Activated T-cell treated with anti-CD3 and anti-CD28 coated beads, Interleukin-2, amount 50 U/mL, for 72 hours (primary cell): ENCODE results near the gene L3MBTL4. TPM values are rescaled to one million over a fixed set of nuclear protein-coding genes. Genes with fewer than 3 reads are reported as not detected.
"Not testable (repeated sequence)": the region's sequence is repeated elsewhere in the genome, so short reads cannot be mapped to it uniquely, and the experiment has no call there.

Experiments
- ATAC-seq, 2 donors: fragments of 150-1000 bp; cut with Tn5 transposase; replicated peaks in 1 of 2; 2 replicates each; pipeline ENCODE4 v1.10.0; 2021; ENCODE audit warnings: moderate library complexity in 2 of 2, mild to moderate bottlenecking in 1 of 2
- DNase-seq, 2 donors: peaks; one replicate each; pipeline ENCODE4 v3.0.0; 2021 to 2022; ENCODE audit warnings: mixed read lengths in 1 of 2
- H3K27ac Mint-ChIP-seq: one replicate; pipeline ENCODE4 v1.8.0; 2022; ENCODE audit warnings: mild to moderate bottlenecking, moderate library complexity, mixed read lengths
- H3K27me3 Mint-ChIP-seq: one replicate; pipeline ENCODE4 v1.8.0; 2022; ENCODE audit warnings: low read depth, mixed read lengths
- H3K36me3 Mint-ChIP-seq, 2 donors: one replicate each; pipeline ENCODE4 v1.8.0; 2022; ENCODE audit warnings: mixed read lengths in 2 of 2, mild to moderate bottlenecking in 1 of 2; ENCODE audit not compliant: insufficient read depth in 2 of 2
- H3K4me1 Mint-ChIP-seq: one replicate; pipeline ENCODE4 v1.8.0; 2022; ENCODE audit warnings: low read depth, mixed read lengths
- H3K4me3 Mint-ChIP-seq, 2 donors: one replicate each; pipeline ENCODE4 v1.8.0; 2022; ENCODE audit warnings: mild to moderate bottlenecking in 2 of 2, mixed read lengths in 2 of 2, moderate library complexity in 2 of 2
- H3K9me3 Mint-ChIP-seq, 2 donors: one replicate each; pipeline ENCODE4 v1.8.0; 2022; ENCODE audit warnings: mixed read lengths in 2 of 2
- total RNA-seq, 2 donors: library from RNA; stranded (reverse); gene quantifications; one replicate each; pipeline ENCODE4 v1.2.3, GENCODE V29; 2022

L3MBTL4 gene
- total RNA-seq, 2 donors from 2014 or later, result 0.07 to 0.12 TPM

- DNase-seq (no peak), ATAC-seq (no peak)
- Mint-ChIP-seq H3K4me3 (no peak overlapping the region), H3K36me3 (no peaks in the 10 kb centered on the region), H3K27me3 (peaks cover 12% of the 10 kb centered on the region), H3K9me3 (peaks cover 5 to 6% of the 10 kb centered on the region in 2 donors), H3K4me1 (peaks cover 9% of the 10 kb centered on the region), H3K27ac (no peak overlapping the region)
Observed at GRCh38 chr18:6266212-6266611, 148.5 kb downstream of the L3MBTL4 start.

DNA sequence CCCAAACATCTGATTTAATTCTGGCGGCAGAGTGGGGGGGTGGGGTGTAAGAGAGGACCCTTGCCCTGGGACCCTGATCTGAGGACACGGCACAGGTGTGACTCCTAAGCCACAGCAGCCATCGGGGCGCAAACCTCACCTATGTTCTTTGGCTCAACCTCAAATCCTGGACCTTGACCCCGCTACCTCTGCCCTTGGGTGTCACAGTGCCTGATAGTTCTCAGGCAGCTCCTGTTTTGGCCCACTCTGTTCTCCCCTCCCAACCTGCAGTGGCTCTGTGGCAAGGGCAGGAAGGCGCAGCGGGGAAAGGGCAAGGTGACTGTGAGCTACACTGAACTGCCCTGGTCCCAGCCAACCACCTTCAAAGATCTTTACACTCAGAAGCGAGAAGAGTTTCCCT is 152.8 kb downstream of the L3MBTL4 start:
- Mint-ChIP-seq H3K4me1 (no peaks in the 10 kb centered on the region), H3K4me3 (no peak overlapping the region), H3K9me3 (peaks cover 16 to 19% of the 10 kb centered on the region in 2 donors), H3K27ac (no peak overlapping the region), H3K36me3 (peaks cover 0 to 2% of the 10 kb centered on the region in 2 donors), H3K27me3 (no peaks in the 10 kb centered on the region)
- no peak for ATAC-seq
- DNase-seq, result no peak

DNA sequence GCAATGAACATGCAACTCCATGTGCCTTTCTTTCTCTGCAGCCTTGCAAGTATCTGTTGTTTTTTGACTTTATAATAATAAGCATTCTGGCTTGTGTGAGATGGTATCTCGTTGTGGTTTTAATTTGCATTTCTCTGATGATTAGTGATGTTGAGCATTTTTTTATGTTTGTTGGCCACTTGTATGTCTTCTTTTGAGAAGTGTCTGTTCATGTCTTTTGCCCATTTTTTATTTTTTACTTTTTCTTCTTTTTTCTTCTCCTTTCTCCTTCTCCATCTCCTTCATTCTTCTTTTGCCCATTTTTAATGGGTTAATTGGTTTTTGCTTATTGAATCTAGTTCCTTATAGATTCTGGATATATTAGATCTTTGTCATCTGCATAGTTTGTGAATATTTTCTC is 155.4 kb downstream of the L3MBTL4 start:
- not testable (repeated sequence) for H3K4me1 Mint-ChIP-seq, DNase-seq, ATAC-seq, H3K27ac Mint-ChIP-seq, H3K4me3 Mint-ChIP-seq, H3K27me3 Mint-ChIP-seq, H3K36me3 Mint-ChIP-seq
- H3K9me3 Mint-ChIP-seq, result peaks cover 19 to 20% of the 10 kb centered on the region in 2 donors

DNA sequence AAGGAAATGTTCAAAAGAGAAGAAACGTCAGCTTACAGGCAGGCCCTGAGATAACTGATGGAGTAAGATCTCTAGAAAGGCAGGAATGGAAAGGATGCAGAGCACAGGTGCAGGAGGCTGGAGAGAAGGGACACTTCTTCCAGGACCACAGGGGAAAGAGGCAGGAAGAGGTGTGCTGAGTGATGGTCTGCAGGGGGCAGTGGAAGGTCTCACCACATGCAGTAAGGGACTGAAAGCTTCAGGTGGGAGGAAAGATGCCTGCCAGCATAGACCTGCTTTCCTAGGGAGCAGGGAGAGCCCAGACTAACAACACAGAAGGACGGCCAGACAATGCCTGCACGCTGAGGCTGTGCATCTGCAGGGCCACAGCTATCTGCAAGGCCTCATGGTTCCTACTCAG is 156.8 kb downstream of the L3MBTL4 start:
- H3K9me3 Mint-ChIP-seq, result peaks cover 19 to 20% of the 10 kb centered on the region in 2 donors
- H3K27ac Mint-ChIP-seq, result no peak overlapping the region
- no peaks in the 10 kb centered on the region for H3K27me3 Mint-ChIP-seq
- H3K36me3 Mint-ChIP-seq, result peaks cover 0 to 2% of the 10 kb centered on the region in 2 donors
- no peak overlapping the region for H3K4me3 Mint-ChIP-seq
- ATAC-seq, result no peak
- no peaks in the 10 kb centered on the region for H3K4me1 Mint-ChIP-seq
- DNase-seq, result no peak

- no peak for DNase-seq
- Mint-ChIP-seq H3K27me3 (no peaks in the 10 kb centered on the region), H3K9me3 (peaks cover 19 to 20% of the 10 kb centered on the region in 2 donors), H3K27ac (no peak overlapping the region), H3K4me1 (no peaks in the 10 kb centered on the region), H3K36me3 (peaks cover 0 to 2% of the 10 kb centered on the region in 2 donors), H3K4me3 (no peak overlapping the region)
- no peak for ATAC-seq
Observed at GRCh38 chr18:6256521-6256920, 158.2 kb downstream of the L3MBTL4 start.

DNA sequence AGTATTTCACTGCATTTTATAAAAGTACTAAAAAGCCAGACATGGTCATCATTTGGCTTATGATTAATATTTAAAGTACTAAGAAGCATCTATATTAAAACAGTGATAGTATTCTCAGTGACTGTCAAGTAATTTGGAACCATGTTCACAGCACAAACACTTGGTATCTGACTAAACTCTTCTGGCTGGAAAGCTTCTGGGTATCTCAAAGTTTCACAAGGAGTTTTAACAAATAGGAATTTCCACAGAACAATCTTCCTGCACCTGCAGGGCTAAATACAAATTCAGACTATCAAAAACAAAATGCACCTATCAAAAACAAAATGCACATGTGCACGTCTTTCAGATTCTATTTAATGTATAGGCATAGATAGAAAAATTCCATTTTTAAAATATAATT is 158.8 kb downstream of the L3MBTL4 start:
- Mint-ChIP-seq H3K27me3 (no peaks in the 10 kb centered on the region), H3K9me3 (peaks cover 17 to 18% of the 10 kb centered on the region in 2 donors)

DNA sequence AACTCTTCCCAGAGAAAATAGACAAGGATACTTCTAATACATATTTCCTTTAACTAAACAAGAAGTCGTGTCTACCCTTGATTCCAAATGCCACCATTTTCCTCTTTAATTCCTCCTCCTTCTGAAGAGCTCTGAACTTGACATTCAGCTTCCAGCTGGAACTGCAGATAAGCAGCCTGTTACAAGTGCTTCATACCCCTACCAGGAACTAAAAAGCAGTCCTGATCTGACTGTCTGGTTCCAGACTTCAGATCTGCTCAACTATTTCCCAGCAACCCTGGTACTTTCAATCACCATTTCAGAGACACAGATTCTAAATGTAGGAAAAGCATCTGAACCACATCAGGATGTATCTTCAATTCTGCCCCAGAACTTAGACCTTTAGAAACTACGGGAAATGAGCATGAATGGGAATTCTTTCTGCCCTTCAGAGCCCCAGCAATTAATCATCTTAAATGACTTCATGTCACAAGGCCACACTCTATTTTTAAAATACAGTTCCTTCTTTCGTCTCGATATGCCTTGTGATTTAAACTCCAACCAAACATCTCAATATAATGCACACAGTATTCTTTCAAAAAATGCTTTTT is 159.5 kb downstream of the L3MBTL4 start:
- ATAC-seq (no peak), DNase-seq (no peak)
- no peaks in the 10 kb centered on the region for H3K27me3 Mint-ChIP-seq

More for the DNA sequence above, 158.8 kb downstream of the L3MBTL4 start:
- no peak for DNase-seq
- Mint-ChIP-seq H3K4me3 (no peak overlapping the region), H3K36me3 (peaks cover 0 to 2% of the 10 kb centered on the region in 2 donors), H3K27ac (no peak overlapping the region), H3K4me1 (no peaks in the 10 kb centered on the region)
- no peak for ATAC-seq

GRCh38 chr18:6254456-6254855 is 160.3 kb downstream of the L3MBTL4 start:
- Mint-ChIP-seq H3K27ac (no peak overlapping the region), H3K36me3 (peaks cover 0 to 1% of the 10 kb centered on the region in 2 donors), H3K27me3 (no peaks in the 10 kb centered on the region), H3K4me1 (no peaks in the 10 kb centered on the region), H3K9me3 (peaks cover 13 to 16% of the 10 kb centered on the region in 2 donors), H3K4me3 (no peak overlapping the region)
- ATAC-seq (no peak), DNase-seq (no peak)

More for the DNA sequence above, 159.5 kb downstream of the L3MBTL4 start:
- H3K9me3 Mint-ChIP-seq, result peaks cover 17 to 18% of the 10 kb centered on the region in 2 donors
- H3K4me3 Mint-ChIP-seq, result no peak overlapping the region
- H3K36me3 Mint-ChIP-seq, result peaks cover 0 to 2% of the 10 kb centered on the region in 2 donors
- no peak overlapping the region for H3K27ac Mint-ChIP-seq
- no peaks in the 10 kb centered on the region for H3K4me1 Mint-ChIP-seq

- Mint-ChIP-seq H3K36me3 (no peaks in the 10 kb centered on the region), H3K27me3 (no peaks in the 10 kb centered on the region), H3K27ac (no peak overlapping the region), H3K4me3 (no peak overlapping the region), H3K4me1 (no peaks in the 10 kb centered on the region), H3K9me3 (peaks cover 0 to 3% of the 10 kb centered on the region in 2 donors)
- ATAC-seq, result no peak
- DNase-seq, result no peak
Observed at GRCh38 chr18:6251084-6251483, 163.6 kb downstream of the L3MBTL4 start.

GRCh38 chr18:6249788-6250187 is 164.9 kb downstream of the L3MBTL4 start:
- H3K4me1 Mint-ChIP-seq, result no peaks in the 10 kb centered on the region
- H3K27ac Mint-ChIP-seq, result no peak overlapping the region
- H3K27me3 Mint-ChIP-seq, result no peaks in the 10 kb centered on the region
- H3K36me3 Mint-ChIP-seq, result no peaks in the 10 kb centered on the region
- DNase-seq (no peak), ATAC-seq (no peak)
- H3K9me3 Mint-ChIP-seq, result peaks cover 0 to 3% of the 10 kb centered on the region in 2 donors
- no peak overlapping the region for H3K4me3 Mint-ChIP-seq

DNA sequence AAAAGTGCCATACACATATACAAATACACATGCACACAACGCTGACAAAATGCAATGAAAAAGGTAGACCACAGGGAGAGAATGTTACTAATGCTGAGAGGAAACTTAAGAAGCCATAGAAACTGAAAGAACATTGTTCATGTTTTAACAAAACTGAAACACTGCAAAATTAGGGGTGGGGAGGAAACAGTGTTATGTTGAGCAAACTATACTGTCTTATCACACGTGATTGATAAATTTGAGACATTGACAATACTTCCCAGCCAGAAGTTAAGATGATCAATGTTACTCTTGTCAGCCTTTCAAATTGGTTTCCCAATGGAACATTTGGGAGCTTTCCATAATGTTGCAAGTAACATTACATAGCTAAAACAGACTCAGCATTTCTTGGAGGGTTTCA is 165.5 kb downstream of the L3MBTL4 start:
- ATAC-seq (no peak), DNase-seq (no peak)
- H3K4me1 Mint-ChIP-seq, result no peaks in the 10 kb centered on the region
- H3K27ac Mint-ChIP-seq, result no peak overlapping the region
- H3K36me3 Mint-ChIP-seq, result no peaks in the 10 kb centered on the region
- H3K4me3 Mint-ChIP-seq, result no peak overlapping the region
- peaks cover 0 to 3% of the 10 kb centered on the region in 2 donors for H3K9me3 Mint-ChIP-seq
- no peaks in the 10 kb centered on the region for H3K27me3 Mint-ChIP-seq

GRCh38 chr18:6248017-6248416 is 166.7 kb downstream of the L3MBTL4 start:
- DNase-seq (no peak), ATAC-seq (no peak)
- peaks cover 0 to 3% of the 10 kb centered on the region in 2 donors for H3K9me3 Mint-ChIP-seq
- H3K4me1 Mint-ChIP-seq, result no peaks in the 10 kb centered on the region
- H3K36me3 Mint-ChIP-seq, result no peaks in the 10 kb centered on the region
- H3K27me3 Mint-ChIP-seq, result no peaks in the 10 kb centered on the region
- H3K4me3 Mint-ChIP-seq, result no peak overlapping the region
- no peak overlapping the region for H3K27ac Mint-ChIP-seq

- no peak overlapping the region for H3K4me3 Mint-ChIP-seq
- H3K36me3 Mint-ChIP-seq, result no peaks in the 10 kb centered on the region
- no peaks in the 10 kb centered on the region for H3K27me3 Mint-ChIP-seq
- no peak overlapping the region for H3K27ac Mint-ChIP-seq
- DNase-seq (no peak), ATAC-seq (no peak)
- H3K4me1 Mint-ChIP-seq, result no peaks in the 10 kb centered on the region
- no peaks in the 10 kb centered on the region for H3K9me3 Mint-ChIP-seq
Observed at GRCh38 chr18:6242004-6242403, 172.7 kb downstream of the L3MBTL4 start.

DNA sequence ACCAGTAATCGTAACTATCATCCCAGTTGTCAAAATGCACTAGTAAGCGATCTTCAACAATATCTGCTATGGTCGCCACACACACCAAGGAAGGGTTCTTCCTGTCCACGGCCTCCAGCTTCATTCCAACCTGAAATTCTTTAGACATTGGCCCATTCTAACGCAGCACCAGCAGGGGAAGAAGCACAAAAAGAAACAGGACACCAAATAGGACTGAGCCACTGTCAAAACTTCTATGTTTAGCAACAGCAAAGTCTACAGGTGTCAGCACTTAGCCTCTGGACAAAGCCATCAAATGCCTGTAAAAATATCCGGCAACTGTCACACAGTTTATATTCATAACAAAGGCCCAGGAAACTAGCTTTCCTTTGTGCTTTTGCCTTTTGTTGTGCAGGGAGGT is 175.0 kb downstream of the L3MBTL4 start:
- no peaks in the 10 kb centered on the region for H3K27me3 Mint-ChIP-seq
- no peaks in the 10 kb centered on the region for H3K4me1 Mint-ChIP-seq
- H3K36me3 Mint-ChIP-seq, result no peaks in the 10 kb centered on the region
- H3K27ac Mint-ChIP-seq, result no peak overlapping the region
- ATAC-seq (no peak), DNase-seq (no peak)
- H3K9me3 Mint-ChIP-seq, result peaks cover 0 to 5% of the 10 kb centered on the region in 2 donors
- no peak overlapping the region for H3K4me3 Mint-ChIP-seq
